A549 (cell line): ENCODE data around the gene LRRC45.

Experiments
- BHLHE40 ChIP-seq: IDR thresholded peaks from 2 replicates; pipeline ENCODE4 v1.6.1; 2012; ENCODE audit warnings: low read depth, low read length, inconsistent platforms
- CEBPB ChIP-seq, 2 experiments: fragments of >200 bp in 1 of 2; sonication (Bioruptor Twin) in 1 of 2; formaldehyde crosslinking in 1 of 2; IDR thresholded peaks; 2 replicates each; pipeline ENCODE4 v1.6.1; 2012 to 2016
- CTCF ChIP-seq: fragments of >200 bp; sonication (Bioruptor Twin); formaldehyde crosslinking; IDR thresholded peaks from 3 replicates; pipeline ENCODE4 v1.5.1; 2016
- HDAC2 ChIP-seq: fragments of 200-600 bp; sonication (generic); IDR thresholded peaks from 2 replicates; pipeline ENCODE4 v1.6.1; 2016
- POLR2A ChIP-seq: IDR thresholded peaks from 2 replicates; pipeline ENCODE4 v1.6.1; 2012; ENCODE audit warnings: mild to moderate bottlenecking, low read length
- POLR2AphosphoS2 ChIP-seq: conservative IDR thresholded peaks from 2 replicates; pipeline ENCODE4 v1.6.1; 2012; ENCODE audit warnings: low read length, improper control_type of control experiment, inconsistent platforms
- SMC3 ChIP-seq: fragments of >200 bp; sonication (Bioruptor Twin); formaldehyde crosslinking; IDR thresholded peaks from 3 replicates; pipeline ENCODE4 v1.6.1; 2018; ENCODE audit warnings: inconsistent platforms

GRCh38 chr17:82042649-82043048, 19.5 kb downstream of the LRRC45 start:
- TF ChIP-seq BHLHE40: no peak
- no peak for TF ChIP-seq POLR2A
- TF ChIP-seq POLR2AphosphoS2: no peak
- no peak for TF ChIP-seq SMC3
- no peak for TF ChIP-seq CTCF
- no peak for TF ChIP-seq CEBPB (IDR thresholded peaks at IDR 0.05)
- no peak for TF ChIP-seq HDAC2
